ENCODE results near the gene RAB11B.

- TF ChIP-seq POLR2A (IDR thresholded peaks at IDR 0.05) = no peak
- no peak for TF ChIP-seq CTCF (IDR thresholded peaks at IDR 0.05)
Observed at GRCh38 chr19:8438236-8438635, 48.1 kb downstream of the RAB11B start.
